Neural progenitor cell (in vitro differentiated cells): ENCODE data around the gene ORM1.

ENCODE experiments used
- CTCF ChIP-seq: fragments of 200-600 bp; sonication (generic); IDR thresholded peaks from 2 replicates; pipeline ENCODE4 v1.5.1; 2017; ENCODE audit warnings: antibody characterized with exemption, mild to moderate bottlenecking
- EZH2 ChIP-seq: fragments of 200-600 bp; sonication (generic); IDR thresholded peaks from 2 replicates; pipeline ENCODE4 v1.6.1; 2017; ENCODE audit warnings: antibody characterized with exemption, mild to moderate bottlenecking, moderate library complexity
- EZH2phosphoT487 ChIP-seq: fragments of 200-600 bp; sonication (generic); IDR thresholded peaks from 2 replicates; pipeline ENCODE4 v1.6.1; 2017; ENCODE audit warnings: antibody characterized with exemption

GRCh38 chr9:114324492-114324891 lies 1.6 kb downstream of the ORM1 start:
- no peak for TF ChIP-seq CTCF
- no peak for TF ChIP-seq EZH2
- no peak for TF ChIP-seq EZH2phosphoT487
